ENCODE results near the gene VAMP4.

The VAMP4 gene

GRCh38 chr1:171741872-171742576 lies at the start of gene VAMP4:
Gene VAMP4 (minus strand): TSS chr1:171742065. CDS start chr1:171738414, 3,651 bp downstream.
- peak; percentile 75 for DNase-seq

- DNase-seq = no peak
These were observed 48.5 kb upstream of the VAMP4 start for GRCh38 chr1:171790318-171790717.

GRCh38 chr1:171788696-171789095 lies 46.8 kb upstream of the VAMP4 start:
- DNase-seq = no peak

GRCh38 chr1:171787686-171788480 lies 46.0 kb upstream of the VAMP4 start:
- DNase-seq = no peak

- no peak for DNase-seq
These were observed 44.7 kb upstream of the VAMP4 start for GRCh38 chr1:171786534-171786933.

- DNase-seq = no peak
These were observed 43.9 kb upstream of the VAMP4 start for GRCh38 chr1:171785766-171786165.

GRCh38 chr1:171784784-171785183 lies 42.9 kb upstream of the VAMP4 start:
- DNase-seq = no peak

- DNase-seq = no peak
These were observed 42.1 kb upstream of the VAMP4 start for GRCh38 chr1:171783816-171784530.

GRCh38 chr1:171781176-171781875 lies 39.5 kb upstream of the VAMP4 start, which contains the start of gene METTL13:
Gene METTL13 (plus strand): TSS chr1:171781660. CDS start chr1:171781968, 308 bp downstream.
- DNase-seq = peak; percentile 99

- DNase-seq = peak; percentile 43
These were observed 38.8 kb upstream of the VAMP4 start for GRCh38 chr1:171780583-171781175.

GRCh38 chr1:171772312-171772711 lies 30.4 kb upstream of the VAMP4 start:
- DNase-seq = no peak

- DNase-seq = no peak
These were observed 27.9 kb upstream of the VAMP4 start for GRCh38 chr1:171769754-171770153.

- no peak for DNase-seq
These were observed 27.3 kb upstream of the VAMP4 start for GRCh38 chr1:171769171-171769570.

- no peak for DNase-seq
These were observed 21.9 kb upstream of the VAMP4 start for GRCh38 chr1:171763764-171764163.

- DNase-seq = no peak
These were observed 20.3 kb upstream of the VAMP4 start for GRCh38 chr1:171762143-171762563.

GRCh38 chr1:171758011-171758410 lies 16.1 kb upstream of the VAMP4 start:
- no peak for DNase-seq

- no peak for DNase-seq
These were observed 15.0 kb upstream of the VAMP4 start for GRCh38 chr1:171756856-171757255.

- DNase-seq = no peak
These were observed 13.1 kb upstream of the VAMP4 start for GRCh38 chr1:171754971-171755370.

GRCh38 chr1:171754353-171754705 lies 12.5 kb upstream of the VAMP4 start:
- DNase-seq = no peak

GRCh38 chr1:171753685-171754352 lies 12.0 kb upstream of the VAMP4 start:
- no peak for DNase-seq

- no peak for DNase-seq
These were observed 11.3 kb upstream of the VAMP4 start for GRCh38 chr1:171753182-171753581.

- no peak for DNase-seq
These were observed 9.4 kb upstream of the VAMP4 start for GRCh38 chr1:171751221-171751620.
